Right cardiac atrium (tissue), 5 donors: ENCODE data around the gene DPEP3. TPM values are rescaled to one million over a fixed set of nuclear protein-coding genes. Genes with fewer than 3 reads are reported as not detected.
"Not testable (repeated sequence)": the region's sequence is repeated elsewhere in the genome, so short reads cannot be mapped to it uniquely, and the experiment has no call there.

Source experiments
- ATAC-seq, 2 donors: fragments of 200-7000 bp; cut with Tn5 transposase; one replicate each; pipeline versions ENCODE4 v1.8.0 to v1.9.1; 2020; ENCODE audit warnings: moderate library complexity in 2 of 2, mild to moderate bottlenecking in 1 of 2
- DNase-seq, 3 donors: peaks; one replicate each; pipeline ENCODE4 v3.0.0-alpha.2; 2020
- H3K27ac ChIP-seq: one replicate; pipeline ENCODE4 v1.5.1; 2013; ENCODE audit warnings: mild to moderate bottlenecking, low read length, control low read depth, moderate library complexity
- H3K27me3 ChIP-seq: one replicate; pipeline ENCODE4 v1.6.1; 2013; ENCODE audit not compliant: control insufficient read depth, insufficient read depth
- H3K4me1 ChIP-seq: one replicate; pipeline ENCODE4 v1.6.1; 2013; ENCODE audit warnings: low read length; ENCODE audit not compliant: control insufficient read depth, insufficient read depth
- H3K4me3 ChIP-seq: one replicate; pipeline ENCODE4 v1.5.1; 2013; ENCODE audit warnings: low read length, control low read depth
- H3K9me3 ChIP-seq: one replicate; pipeline ENCODE4 v1.6.1; 2013; ENCODE audit warnings: low read length; ENCODE audit not compliant: control insufficient read depth
- WGBS: extraction: QIAGEN DNeasy Blood & Tissue Kit; methylation state at CpG from one replicate; pipeline ENCODE4 v1.1.7; 2013; 5-methylcytosine and 5-hydroxymethylcytosine counted together
- intact Hi-C, 4 donors: fragments of 100-400 bp; cut with DNase I; formaldehyde crosslinking; loops; one replicate each; pipeline versions ENCODE4 v1.11.0 to v1.14.0; 2022 to 2023
- polyA plus RNA-seq: library from polyadenylated mRNA; stranded (reverse); fragments of 200-250 nt; gene quantifications from one replicate; pipeline ENCODE4 v1.2.3, GENCODE V29; 2013
- total RNA-seq, 4 donors: library from RNA; stranded (reverse); fragmentation: NEBNext Ultra II Directional; extraction: Animal tissue kit (Norgen Biotek cat#: 25700); gene quantifications; one replicate each; pipeline ENCODE4 v1.2.1, GENCODE V29; 2021
- donor health status: healthy with polysubstance abuse.
- donor health status: DM: no; HTN: yes; CAD: no.
- donor health status: DM: no; HTN: no; CAD: no.
- donor health status: DM: no; HTN: yes; CAD: no; lungs with severe emphysema.
- donor health status: DM: yes; HTN: yes; CAD: no.

Gene DPEP3
- total and polyA plus RNA-seq, 5 donors = not detected

- Histone ChIP-seq H3K4me1 (no peaks in the 10 kb centered on the region), H3K27me3 (no peaks in the 10 kb centered on the region), H3K9me3 (no peaks in the 10 kb centered on the region), H3K27ac (no peak overlapping the region), H3K4me3 (no peak overlapping the region)
- peak; percentile 30 to 68 (median 66) for DNase-seq
- peak; percentile 66 to 80 for ATAC-seq
- WGBS = 42% methylated on average over 6 of the region's 6 CpGs
- intact Hi-C loops = no loop called here
Observed at GRCh38 chr16:68005786-68006286, 25.5 kb upstream of the DPEP3 start.

- Histone ChIP-seq H3K27me3 (no peaks in the 10 kb centered on the region), H3K9me3 (no peaks in the 10 kb centered on the region), H3K4me3 (no peak overlapping the region), H3K27ac (no peak overlapping the region), H3K4me1 (no peaks in the 10 kb centered on the region)
- peak in 1 of 3 donors; percentile 1 for DNase-seq
- WGBS = 81% methylated on average over 9 of the region's 9 CpGs
- intact Hi-C loops = no loop called here
- ATAC-seq = no peak
Observed at GRCh38 chr16:68005211-68005610, 24.9 kb upstream of the DPEP3 start.

GRCh38 chr16:68003031-68003430 lies 22.7 kb upstream of the DPEP3 start:
- H3K4me3 ChIP-seq = no peak overlapping the region
- WGBS = 82% methylated on average over 4 of the region's 4 CpGs

GRCh38 chr16:68000450-68000849 lies 20.2 kb upstream of the DPEP3 start:
- peak; percentile 67 to 92 for ATAC-seq

More at GRCh38 chr16:68003031-68003430, 22.7 kb upstream of the DPEP3 start:
- Histone ChIP-seq H3K27me3 (no peaks in the 10 kb centered on the region), H3K4me1 (no peaks in the 10 kb centered on the region), H3K27ac (no peak overlapping the region), H3K9me3 (no peaks in the 10 kb centered on the region)
- ATAC-seq (no peak), DNase-seq (no peak)
- intact Hi-C loops = no loop called here

GRCh38 chr16:67999985-68000384 lies 19.7 kb upstream of the DPEP3 start:
- 63% methylated on average over 2 of the region's 2 CpGs for WGBS
- Histone ChIP-seq H3K27me3 (no peaks in the 10 kb centered on the region), H3K9me3 (no peaks in the 10 kb centered on the region), H3K4me3 (no peak overlapping the region), H3K4me1 (no peaks in the 10 kb centered on the region), H3K27ac (peak overlapping the region; percentile 47)
- DNase-seq = no peak
- intact Hi-C loops = loop anchor here in 2 of 4 donors (10.0 kb wide), 2 partner anchors 225 to 235 kb away; partner anchors contain the start of gene ESRP2 (in 1 of the 2)
- ATAC-seq = peak; percentile 24 to 35

More at GRCh38 chr16:68000450-68000849, 20.2 kb upstream of the DPEP3 start:
- intact Hi-C loops = no loop called here
- Histone ChIP-seq H3K4me3 (no peak overlapping the region), H3K27ac (peak overlapping the region; percentile 47), H3K9me3 (no peaks in the 10 kb centered on the region), H3K27me3 (no peaks in the 10 kb centered on the region), H3K4me1 (no peaks in the 10 kb centered on the region)
- DNase-seq = peak in 1 of 3 donors; percentile 12
- 49% methylated on average over 3 of the region's 3 CpGs for WGBS

- 68% methylated on average over 18 of the region's 18 CpGs for WGBS
- not testable (repeated sequence) for H3K4me3 ChIP-seq, DNase-seq, H3K4me1 ChIP-seq, H3K9me3 ChIP-seq, H3K27me3 ChIP-seq
- intact Hi-C loops = loop anchor here in 2 of 4 donors (10.0 kb wide), 2 partner anchors 226 to 236 kb away; partner anchors contain the start of gene ESRP2 (in 1 of the 2)
- peak within 1 kb of the TSS; percentile 47 for H3K27ac ChIP-seq
- ATAC-seq = peak; percentile 47 to 62
Observed at GRCh38 chr16:67998779-67999688, 18.7 kb upstream of the DPEP3 start, which contains the start of gene DPEP2. Gene DPEP2 (minus strand): TSS chr16:67999484. CDS start chr16:67993212, 6,272 bp downstream.

- H3K27ac ChIP-seq, ATAC-seq, H3K9me3 ChIP-seq, H3K27me3 ChIP-seq, H3K4me1 ChIP-seq, H3K4me3 ChIP-seq: not testable (repeated sequence)
- peak in 1 of 3 donors; percentile 55 for DNase-seq
- intact Hi-C loops = loop anchor here in 2 of 4 donors (10.0 kb wide), 2 partner anchors 226 to 236 kb away; partner anchors contain the start of gene ESRP2 (in 1 of the 2)
- 94% methylated on average over 36 of the region's 36 CpGs for WGBS
Observed at GRCh38 chr16:67998231-67998778, 18.0 kb upstream of the DPEP3 start.

GRCh38 chr16:67996666-67997065 lies 16.4 kb upstream of the DPEP3 start:
- Histone ChIP-seq H3K4me3 (no peak overlapping the region), H3K27me3 (no peaks in the 10 kb centered on the region), H3K27ac (no peak overlapping the region), H3K9me3 (no peaks in the 10 kb centered on the region), H3K4me1 (peaks cover 4% of the 10 kb centered on the region)
- ATAC-seq (no peak), DNase-seq (no peak)
- 95% methylated on average over 5 of the region's 5 CpGs for WGBS
- intact Hi-C loops = loop anchor here in 2 of 4 donors (10.0 kb wide), 2 partner anchors 228 to 238 kb away; partner anchors contain the start of gene ESRP2 (in 1 of the 2)

- no peak overlapping the region for H3K27ac ChIP-seq
Observed at GRCh38 chr16:67995423-67995822, 15.1 kb upstream of the DPEP3 start.

GRCh38 chr16:67994040-67994408 lies 13.7 kb upstream of the DPEP3 start:
- intact Hi-C loops = loop anchor here in 2 of 4 donors (10.0 kb wide), 2 partner anchors 231 to 241 kb away; partner anchors contain the start of gene ESRP2 (in 1 of the 2)
- not testable (repeated sequence) for H3K4me3 ChIP-seq, H3K27me3 ChIP-seq, DNase-seq, H3K9me3 ChIP-seq, H3K4me1 ChIP-seq, ATAC-seq
- 54% methylated on average over 5 of the region's 6 CpGs for WGBS
- H3K27ac ChIP-seq = peak overlapping the region; percentile 16

More at GRCh38 chr16:67995423-67995822, 15.1 kb upstream of the DPEP3 start:
- 83% methylated on average over 5 of the region's 5 CpGs for whole genome bisulfite sequencing
- peaks cover 4% of the 10 kb centered on the region for H3K4me1 ChIP-seq
- no peak overlapping the region for H3K4me3 ChIP-seq
- H3K27me3 ChIP-seq = no peaks in the 10 kb centered on the region
- DNase-seq (no peak), ATAC-seq (no peak)
- no peaks in the 10 kb centered on the region for H3K9me3 ChIP-seq
- intact Hi-C loops = loop anchor here in 2 of 4 donors (10.0 kb wide), 2 partner anchors 229 to 239 kb away; partner anchors contain the start of gene ESRP2 (in 1 of the 2)
